GM21786 (cell line): ENCODE results near the gene TMEM158.

Experiments used
- ATAC-seq: cut with Tn5 transposase; IDR thresholded peaks from one replicate; pipeline ENCODE4 v1.9.1; 2021; ENCODE audit not compliant: unreplicated experiment

Gene TMEM158

DNA sequence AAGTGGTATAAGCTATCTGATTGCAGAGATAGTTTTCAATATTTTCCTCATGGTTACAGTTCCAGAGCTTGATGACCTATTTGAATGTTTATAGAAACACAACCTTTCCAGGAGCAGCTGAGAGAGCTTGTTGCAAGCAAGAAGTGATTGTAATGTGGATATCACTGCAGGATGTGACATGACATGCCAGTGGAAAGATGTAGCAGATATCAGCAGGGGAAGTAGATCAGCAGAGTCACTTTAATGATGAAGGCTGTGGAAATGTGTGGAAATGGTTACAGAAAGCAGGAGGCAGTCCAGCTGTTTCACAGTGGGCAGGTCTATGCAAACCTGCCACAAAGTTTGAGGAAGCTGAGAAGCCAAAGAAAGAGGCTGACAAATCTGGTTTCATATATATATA lies 21.0 kb downstream of the TMEM158 start:
- no peak for ATAC-seq

DNA sequence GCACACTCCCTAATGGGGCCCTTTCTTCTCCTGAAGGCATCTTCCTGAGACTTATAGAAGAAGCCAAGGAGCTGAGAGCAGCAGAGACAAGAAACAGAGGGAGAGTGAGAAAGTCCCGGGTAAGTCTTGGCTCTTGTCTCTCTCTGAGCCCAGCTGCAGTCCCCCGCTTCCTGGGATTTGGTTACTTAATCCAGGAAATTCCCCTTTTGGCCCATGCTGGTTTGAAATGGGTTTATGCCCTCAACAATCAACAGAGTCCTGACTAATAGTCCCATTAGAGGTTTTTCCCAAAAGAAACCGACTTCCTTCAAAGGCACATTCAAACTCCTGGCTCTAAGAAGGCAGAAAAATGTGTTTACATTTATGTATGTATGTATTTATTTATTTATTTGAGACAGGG lies 22.0 kb downstream of the TMEM158 start:
- ATAC-seq: no peak

DNA sequence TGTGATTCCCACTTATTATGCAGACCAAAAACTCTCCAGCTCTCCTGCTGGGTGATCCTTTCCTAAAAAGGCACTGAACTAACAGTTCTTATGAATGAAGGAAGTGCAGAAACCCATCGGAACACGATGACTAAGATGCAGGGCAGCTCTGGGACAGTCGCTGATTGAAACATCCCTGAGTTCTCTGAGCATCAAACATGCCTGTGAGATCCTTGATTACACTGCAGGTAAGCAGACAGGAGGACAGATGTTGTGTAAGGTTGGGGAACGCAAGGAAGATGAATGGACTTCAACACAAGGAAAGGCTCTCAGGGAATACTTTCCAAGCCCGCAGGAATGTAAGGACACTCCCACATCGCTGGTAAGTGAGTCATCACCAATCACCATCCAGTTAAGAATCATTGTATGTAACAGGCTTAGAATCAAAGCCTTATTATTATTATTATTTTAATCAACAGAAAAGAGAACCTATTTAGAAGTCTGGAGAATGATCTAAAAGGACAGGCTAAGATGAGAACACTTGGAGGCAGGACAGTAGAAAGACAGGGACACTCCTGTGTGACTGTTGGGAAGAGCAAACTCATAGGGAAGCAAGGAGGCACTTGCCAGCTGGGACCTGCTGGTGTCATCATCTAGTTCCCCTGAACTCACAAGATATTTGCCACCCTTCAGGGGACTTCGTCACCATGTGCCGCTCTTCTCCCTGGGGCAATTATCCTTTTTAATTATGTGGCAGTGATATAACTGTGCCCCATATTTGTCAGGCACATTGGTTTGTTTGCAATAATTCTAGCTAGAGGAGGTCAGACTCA lies 26.0 kb downstream of the TMEM158 start:
- no peak for ATAC-seq

- ATAC-seq: no peak
Measured at GRCh38 chr3:45198264-45199260, 27.5 kb downstream of the TMEM158 start.

DNA sequence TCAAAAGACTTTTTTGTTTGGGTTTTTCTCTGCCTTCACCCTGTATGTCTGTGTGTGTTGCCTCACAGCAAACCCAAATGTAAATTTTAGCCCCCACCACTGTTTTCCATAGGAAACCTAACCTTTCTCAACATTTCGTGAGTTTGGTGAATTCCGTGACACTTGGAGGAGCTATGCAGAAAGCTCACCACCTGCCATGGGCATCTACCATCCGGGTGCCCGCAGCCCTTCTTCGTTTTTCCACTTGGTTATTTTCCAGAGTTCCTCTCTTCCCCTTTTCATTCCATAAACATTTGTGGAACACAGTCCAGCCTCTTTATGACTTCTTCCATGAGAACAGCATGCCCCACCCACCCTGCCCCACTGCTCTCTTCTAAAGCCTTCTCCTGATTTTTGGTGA lies 31.3 kb downstream of the TMEM158 start:
- ATAC-seq: no peak

- no peak for ATAC-seq
Measured at GRCh38 chr3:45191924-45192417, 34.1 kb downstream of the TMEM158 start.

- ATAC-seq: no peak
Measured at GRCh38 chr3:45191424-45191823, 34.7 kb downstream of the TMEM158 start.

DNA sequence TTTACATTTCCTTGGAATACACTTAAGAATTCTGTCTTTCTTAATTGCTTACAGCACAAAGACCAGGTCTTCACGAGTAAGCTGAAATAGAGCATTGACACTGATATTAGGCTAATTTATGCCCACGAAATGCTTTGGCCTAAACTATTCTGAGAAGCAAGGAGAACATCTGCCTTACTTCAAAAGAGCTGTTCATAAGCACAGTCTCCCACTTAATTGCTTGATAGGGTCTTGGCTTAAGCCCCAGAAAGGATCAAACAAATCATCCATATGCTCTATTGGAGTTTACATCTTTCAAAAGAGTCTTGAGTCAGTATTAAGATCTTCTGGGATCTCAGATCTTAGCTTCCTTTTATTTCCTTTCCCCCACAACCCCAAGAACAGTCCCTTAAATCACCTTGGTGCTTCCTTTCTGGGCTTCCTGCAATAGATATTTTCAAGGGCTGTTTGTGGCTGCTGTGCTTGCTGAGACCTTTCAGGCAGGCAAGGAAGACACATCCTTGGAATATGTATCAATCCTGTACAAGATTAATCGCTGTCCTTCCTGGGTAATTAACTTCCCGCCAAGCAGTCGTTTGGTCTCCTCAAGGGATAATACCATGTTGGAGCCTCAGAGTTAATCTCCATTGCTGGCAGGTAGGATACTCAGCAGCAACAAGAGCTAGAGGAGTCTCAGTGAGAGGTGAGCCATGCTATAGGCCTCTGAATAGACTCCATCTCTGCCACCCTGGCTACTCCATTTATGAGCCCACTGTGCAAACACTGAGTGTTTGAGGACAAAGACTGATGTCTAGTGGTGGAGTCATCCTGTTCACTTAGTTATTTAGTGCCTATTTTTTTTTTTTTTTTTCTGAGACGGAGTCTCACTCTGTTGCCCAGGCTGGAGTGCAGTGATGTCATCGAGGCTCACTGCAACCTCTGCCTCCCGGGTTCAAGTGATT lies 37.1 kb downstream of the TMEM158 start:
- no peak for ATAC-seq

DNA sequence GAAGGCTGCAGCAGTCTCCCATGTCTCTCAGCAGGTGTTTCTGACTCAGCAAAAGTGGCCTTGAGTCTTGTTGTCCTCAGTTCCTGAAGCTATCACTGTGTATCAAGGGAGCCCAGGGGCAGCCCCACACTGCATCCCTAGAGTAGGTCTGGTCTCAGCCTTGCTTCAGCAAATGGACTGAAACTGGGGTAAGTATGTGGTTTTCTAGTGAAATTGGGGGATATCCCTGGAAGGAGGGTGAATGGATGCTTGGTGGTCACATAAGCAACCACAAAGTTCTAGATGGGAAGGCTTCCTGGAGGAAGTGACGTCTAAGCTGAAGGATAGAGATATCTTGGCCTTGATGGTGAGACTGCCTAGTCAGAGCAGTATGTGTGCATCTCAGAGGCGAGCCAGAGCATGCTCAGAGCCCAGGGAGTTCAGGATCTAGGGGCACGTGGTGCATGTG lies 38.4 kb downstream of the TMEM158 start:
- ATAC-seq: peak; percentile 49

- no peak for ATAC-seq
Measured at GRCh38 chr3:45186871-45187270, 39.2 kb downstream of the TMEM158 start.

- no peak for ATAC-seq
Measured at GRCh38 chr3:45185461-45185860, 40.6 kb downstream of the TMEM158 start.

DNA sequence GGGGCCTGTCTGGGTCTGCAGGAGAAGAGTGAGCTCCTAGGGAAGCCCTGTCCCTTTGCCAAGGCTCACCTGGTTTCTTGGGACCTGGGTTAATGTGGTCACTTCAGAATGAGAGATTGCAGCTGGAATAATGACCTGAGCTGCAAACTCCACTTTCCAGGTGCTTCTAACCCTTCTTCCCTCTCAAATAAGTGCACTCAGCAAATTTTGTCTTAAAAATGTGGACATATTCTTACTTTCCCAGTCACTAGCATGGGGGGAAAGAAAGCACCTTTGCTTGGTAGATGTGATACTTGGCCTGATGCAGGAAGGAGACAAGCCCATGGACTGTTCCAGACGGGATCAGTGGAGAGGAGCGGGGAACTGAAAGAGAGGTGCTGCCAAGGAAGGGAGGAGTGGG lies 41.0 kb downstream of the TMEM158 start:
- no peak for ATAC-seq

DNA sequence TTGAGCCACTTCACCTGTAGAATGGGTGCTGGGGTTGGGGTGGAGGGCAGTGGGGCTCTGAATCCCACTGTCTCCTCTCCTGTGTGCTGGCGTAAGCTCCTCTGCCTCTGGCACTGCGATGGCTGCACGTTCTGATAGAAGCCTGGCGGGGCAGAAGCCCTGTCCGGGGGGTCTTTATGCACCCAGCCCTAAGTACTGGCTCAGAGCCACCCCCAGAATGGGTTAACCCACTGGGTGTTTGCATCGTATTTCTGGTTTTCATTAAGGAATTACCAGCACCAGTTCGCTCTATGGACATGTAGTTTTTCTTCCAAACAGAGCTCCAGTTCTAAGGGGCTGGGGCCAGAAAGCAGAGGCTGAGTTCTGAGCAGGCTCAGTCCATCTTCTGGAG lies 42.2 kb downstream of the TMEM158 start:
- ATAC-seq: no peak

- no peak for ATAC-seq
Measured at GRCh38 chr3:45182915-45183871, 42.9 kb downstream of the TMEM158 start.

GRCh38 chr3:45181496-45181895 lies 44.6 kb downstream of the TMEM158 start:
- ATAC-seq: no peak

GRCh38 chr3:45180899-45181298 lies 45.2 kb downstream of the TMEM158 start:
- ATAC-seq: no peak

DNA sequence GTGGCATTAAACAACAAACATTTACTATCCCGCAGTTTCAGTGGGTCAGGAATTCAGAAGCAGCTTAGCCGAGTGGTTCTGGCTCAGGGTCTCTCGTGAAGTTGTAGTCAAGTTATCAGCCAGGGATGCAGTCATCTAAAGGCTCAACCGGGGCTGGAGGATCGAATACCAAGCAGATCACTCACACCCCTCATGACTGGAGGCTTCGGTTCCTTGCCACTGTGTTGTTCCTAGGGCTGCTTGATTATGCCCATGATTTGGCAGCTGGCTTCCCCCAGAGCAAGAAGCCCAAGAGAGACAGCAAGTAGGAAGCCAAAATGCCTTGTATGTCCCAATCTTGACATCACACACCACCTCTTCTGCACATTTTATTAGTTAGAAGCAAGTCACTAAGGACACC lies 46.0 kb downstream of the TMEM158 start:
- ATAC-seq: no peak

DNA sequence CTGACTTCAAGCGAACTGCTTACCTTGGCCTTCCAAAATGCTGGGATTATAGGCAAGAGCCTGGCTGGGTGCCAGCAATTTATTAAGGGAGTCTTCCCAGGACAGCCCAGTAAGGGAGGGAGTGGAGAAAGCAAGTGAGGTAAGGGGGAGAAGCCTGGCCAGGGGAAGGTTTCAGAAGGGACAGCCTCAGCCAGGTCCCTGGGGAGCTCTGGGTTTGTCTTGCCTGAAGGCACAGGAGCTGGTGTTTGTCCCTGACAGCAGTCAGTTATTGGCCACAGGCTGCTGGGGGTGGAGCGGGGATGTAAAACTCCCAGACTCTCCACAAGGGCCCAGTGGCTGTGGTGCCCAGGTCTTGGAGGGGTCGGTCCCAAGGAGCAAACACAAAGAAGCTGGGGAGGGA lies 46.9 kb downstream of the TMEM158 start:
- ATAC-seq: no peak
